IMR-90 (cell line): ENCODE data around the gene BHLHA15. TPM values are rescaled to one million over a fixed set of nuclear protein-coding genes. Genes with fewer than 3 reads are reported as not detected.

Experiments
- ATAC-seq: fragments of 200-7000 bp; cut with Tn5 transposase; 2 replicates; pipeline ENCODE4 v1.9.1; 2020; ENCODE audit warnings: low read depth, mild to moderate bottlenecking, moderate library complexity
- BruUV-seq: library from RNA; stranded (reverse); fragments of 400-500 nt; replicated peaks from 2 replicates; lab custom pipeline; 2021; lab: Mats Ljungman, UMichigan
- CTCF ChIA-PET: fragments of 300-600 bp; formaldehyde crosslinking; extraction: SDS; loops from one replicate; lab custom pipeline; 2021; ENCODE audit warnings: antibody characterized with exemption; lab: Yijun Ruan, JAX
- POLR2A ChIA-PET: fragments of 300-600 bp; sonication (Branson Sonifier 250); formaldehyde crosslinking; loops from one replicate; lab custom pipeline; 2022; ENCODE audit warnings: antibody characterized with exemption; ENCODE audit not compliant: unreplicated experiment; lab: Charles Lee
- DNase-seq: peaks from one replicate; pipeline ENCODE4 v3.0.0; 2013
- H2AFZ ChIP-seq: replicated peaks from 2 replicates; pipeline ENCODE3; 2013; ENCODE audit warnings: low read length, mild to moderate bottlenecking; ENCODE audit not compliant: poor library complexity
- H2AK5ac ChIP-seq: 2 replicates; pipeline ENCODE4 v1.6.1; 2013; ENCODE audit warnings: low read depth, low read length, inconsistent platforms
- H2AK9ac ChIP-seq: replicated peaks from 2 replicates; pipeline ENCODE3; 2013; ENCODE audit warnings: mild to moderate bottlenecking, low read depth, low read length, moderate library complexity; ENCODE audit not compliant: poor library complexity
- H2BK120ac ChIP-seq: 2 replicates; pipeline ENCODE4 v1.6.1; 2013; ENCODE audit warnings: low read depth, low read length, inconsistent platforms
- H2BK15ac ChIP-seq: 3 replicates; pipeline ENCODE4 v1.6.1; 2013; ENCODE audit warnings: low read depth, low read length, inconsistent platforms
- H2BK20ac ChIP-seq: 2 replicates; pipeline ENCODE4 v1.6.1; 2013; ENCODE audit warnings: low read depth, mild to moderate bottlenecking, inconsistent platforms, low read length, moderate library complexity
- H2BK5ac ChIP-seq: 2 replicates; pipeline ENCODE4 v1.6.1; 2013; ENCODE audit warnings: mild to moderate bottlenecking, low read depth, low read length, inconsistent platforms; ENCODE audit not compliant: poor library complexity, severe bottlenecking
- H3K14ac ChIP-seq: replicated peaks from 2 replicates; pipeline ENCODE4 v1.6.1; 2013; ENCODE audit warnings: low read depth, low read length, inconsistent platforms
- H3K18ac ChIP-seq: 2 replicates; pipeline ENCODE4 v1.6.1; 2013; ENCODE audit warnings: low read depth, low read length, control low read depth
- H3K23ac ChIP-seq: 2 replicates; pipeline ENCODE4 v1.6.1; 2013; ENCODE audit warnings: low read depth, low read length, inconsistent platforms
- H3K27ac ChIP-seq: 2 replicates; pipeline ENCODE4 v1.5.1; 2013; ENCODE audit warnings: mild to moderate bottlenecking, control low read depth, low read length; ENCODE audit not compliant: insufficient read depth
- H3K27me3 ChIP-seq: 2 replicates; pipeline ENCODE4 v1.6.1; 2013; ENCODE audit warnings: low read length; ENCODE audit not compliant: control insufficient read depth, insufficient read depth
- H3K36me3 ChIP-seq: 2 replicates; pipeline ENCODE4 v1.6.1; 2013; ENCODE audit warnings: low read length, mixed read lengths; ENCODE audit not compliant: control insufficient read depth, insufficient read depth
- H3K4ac ChIP-seq: 2 replicates; pipeline ENCODE4 v1.6.1; 2013; ENCODE audit warnings: low read depth, low read length, inconsistent platforms
- H3K4me1 ChIP-seq: 2 replicates; pipeline ENCODE4 v1.6.1; 2013; ENCODE audit warnings: low read length, mixed read lengths; ENCODE audit not compliant: control insufficient read depth, insufficient read depth
- H3K4me2 ChIP-seq: 2 replicates; pipeline ENCODE4 v1.6.1; 2013; ENCODE audit warnings: low read depth, mild to moderate bottlenecking, control low read depth, low read length, moderate library complexity
- H3K4me3 ChIP-seq: 2 replicates; pipeline ENCODE4 v1.5.1; 2013; ENCODE audit warnings: low read depth, mild to moderate bottlenecking, control low read depth, low read length, moderate library complexity; ENCODE audit not compliant: insufficient read depth
- H3K56ac ChIP-seq: 2 replicates; pipeline ENCODE4 v1.6.1; 2013; ENCODE audit warnings: low read length, inconsistent platforms; ENCODE audit not compliant: insufficient read depth; ENCODE audit errors: extremely low read depth
- H3K79me1 ChIP-seq, 2 experiments: 2 replicates each; pipeline ENCODE4 v1.6.1; 2013; ENCODE audit warnings: low read length in 2 of 2, inconsistent platforms in 1 of 2, low read depth in 1 of 2
- H3K9ac ChIP-seq: 2 replicates; pipeline ENCODE4 v1.6.1; 2013; ENCODE audit warnings: low read depth, low read length, control low read depth
- H3K9me1 ChIP-seq: 2 replicates; pipeline ENCODE4 v1.6.1; 2013; ENCODE audit warnings: low read length, inconsistent platforms; ENCODE audit not compliant: insufficient read depth
- H3K9me3 ChIP-seq: 2 replicates; pipeline ENCODE4 v1.6.1; 2013; ENCODE audit warnings: low read length; ENCODE audit not compliant: control insufficient read depth, insufficient read depth
- H4K20me1 ChIP-seq: 2 replicates; pipeline ENCODE4 v1.6.1; 2013; ENCODE audit warnings: low read length, inconsistent platforms; ENCODE audit not compliant: insufficient read depth
- H4K5ac ChIP-seq: 2 replicates; pipeline ENCODE4 v1.6.1; 2013; ENCODE audit warnings: mild to moderate bottlenecking, low read depth, low read length, control low read depth
- H4K8ac ChIP-seq, 2 experiments: 2 replicates each; pipeline ENCODE4 v1.6.1; 2013; ENCODE audit warnings: low read depth in 2 of 2, low read length in 2 of 2, control low read depth in 1 of 2, inconsistent platforms in 1 of 2
- H4K91ac ChIP-seq: 2 replicates; pipeline ENCODE4 v1.6.1; 2013; ENCODE audit warnings: low read depth, low read length, inconsistent platforms; ENCODE audit not compliant: insufficient read depth
- FOS ChIP-seq: fragments of 150-350 bp; IDR thresholded peaks from 2 replicates; pipeline ENCODE4 v1.6.1; 2016; ENCODE audit warnings: low read depth, low read length
- MAFK ChIP-seq: IDR thresholded peaks from 2 replicates; pipeline ENCODE4 v1.6.1; 2012; ENCODE audit warnings: low read depth, low read length, improper control_type of control experiment
- MAZ ChIP-seq: IDR thresholded peaks from 2 replicates; pipeline ENCODE4 v1.6.1; 2012; ENCODE audit warnings: low read depth, mild to moderate bottlenecking, low read length, improper control_type of control experiment, moderate library complexity, borderline replicate concordance
- MXI1 ChIP-seq: IDR thresholded peaks from 2 replicates; pipeline ENCODE4 v1.6.1; 2012; ENCODE audit warnings: low read depth, mild to moderate bottlenecking, low read length, moderate library complexity, borderline replicate concordance
- POLR2A ChIP-seq: IDR thresholded peaks from 2 replicates; pipeline ENCODE4 v1.6.1; 2012; ENCODE audit warnings: mild to moderate bottlenecking, low read depth, low read length
- SMC3 ChIP-seq: fragments of 150-350 bp; IDR thresholded peaks from 2 replicates; pipeline ENCODE4 v1.6.1; 2016; ENCODE audit warnings: low read depth, mild to moderate bottlenecking, antibody characterized with exemption, low read length, moderate library complexity
- WGBS, 2 experiments: methylation state at CpG; one replicate each; pipeline versions ENCODE4 v1.1.5 to v1.1.7; 2013; ENCODE audit warnings: missing lambda C conversion rate in 2 of 2; ENCODE audit not compliant: insufficient read length in 1 of 2; ENCODE audit errors: extremely low coverage in 2 of 2; 5-methylcytosine and 5-hydroxymethylcytosine counted together
- dilution Hi-C: fragments of 300-500 bp; cut with HindIII; formaldehyde crosslinking; loops from one replicate; pipeline ENCODE4 v1.14.3; 2018; ENCODE audit warnings: low sequenced_read_pairs; ENCODE audit not compliant: unreplicated experiment
- in situ Hi-C: fragments of 300-500 bp; cut with MboI; formaldehyde crosslinking; loops from 3 replicates; pipeline ENCODE4 v1.14.3; 2019; ENCODE audit warnings: low sequenced_read_pairs, inconsistent platforms, mixed read lengths
- intact Hi-C: fragments of 100-400 bp; cut with micrococcal nuclease; formaldehyde crosslinking; loops from 2 replicates; pipeline ENCODE4 v1.10.0; 2022
- polyA plus RNA-seq, 3 experiments: library from polyadenylated mRNA; depleted of rRNA; stranded (reverse); fragments of >200 nt; gene quantifications; 2 replicates each; pipeline ENCODE4 v1.2.3, GENCODE V29; 2012; ENCODE audit warnings: low replicate concordance in 1 of 3
- total RNA-seq: library from RNA; depleted of rRNA; stranded (reverse); fragments of >200 nt; gene quantifications from 2 replicates; pipeline ENCODE4 v1.2.3, GENCODE V29; 2012

The BHLHA15 gene
- total and polyA plus RNA-seq, 2 of the 4 experiments (the other 2 are of a cell fraction), result not detected

GRCh38 chr7:98204670-98205069 lies 6.6 kb upstream of the BHLHA15 start:
- Histone ChIP-seq H3K27ac (no peak overlapping the region), H3K4me2 (no peak overlapping the region), H3K14ac (no peak overlapping the region), H3K23ac (no peak overlapping the region), H3K4ac (no peak overlapping the region), H3K4me1 (no peaks in the 10 kb centered on the region), H4K20me1 (no peaks in the 10 kb centered on the region), H4K5ac (no peak overlapping the region), H2AFZ (no peak overlapping the region), H4K91ac (no peak overlapping the region), H2BK15ac (no peak overlapping the region), H3K56ac (no peak overlapping the region), H3K9ac (no peak overlapping the region), H2AK5ac (no peak overlapping the region), H3K9me1 (peaks cover 5% of the 10 kb centered on the region; the same call in 1 of the 2 replicates), H2BK20ac (no peak overlapping the region), H4K8ac (no peak overlapping the region), H3K4me3 (no peak overlapping the region), H3K36me3 (peaks cover 16% of the 10 kb centered on the region), H3K18ac (no peak overlapping the region), H3K79me1 (peaks cover 5 to 6% of the 10 kb centered on the region in 2 experiments), H3K9me3 (no peaks in the 10 kb centered on the region), H2BK5ac (no peak overlapping the region), H3K27me3 (no peaks in the 10 kb centered on the region), H2AK9ac (no peak overlapping the region), H2BK120ac (no peak overlapping the region)
- TF ChIP-seq MAZ (no peak), SMC3 (no peak), MXI1 (no peak), FOS (no peak), MAFK (no peak), POLR2A (no peak)
- dilution Hi-C loops (no loop called here), in situ Hi-C loops (no loop called here), intact Hi-C loops (no loop called here)
- DNase-seq (no peak), ATAC-seq (no peak)
- WGBS, 2 experiments, result 81% methylated on average over 3 of the region's 11 CpGs; no CpG with 5 or more reads in 1 of the 2 experiments
- ChIA-PET CTCF (no interaction called here), POLR2A (no interaction called here)
- BruUV-seq, result no TSS peak
